GM12891 (cell line): ENCODE data around the gene PGM3.

Experiments
- PAX5 ChIP-seq: IDR thresholded peaks from 2 replicates; pipeline ENCODE4 v1.6.1; 2011; ENCODE audit warnings: low read length, moderate library complexity, mild to moderate bottlenecking; ENCODE audit not compliant: insufficient read depth, severe bottlenecking
- POLR2A ChIP-seq: IDR thresholded peaks from 2 replicates; pipeline ENCODE4 v1.6.1; 2011; ENCODE audit warnings: low read depth, low read length, control low read depth
- POLR2AphosphoS5 ChIP-seq: IDR thresholded peaks from 2 replicates; pipeline ENCODE4 v1.6.1; 2011; ENCODE audit warnings: low read depth, low read length, control low read depth
- POU2F2 ChIP-seq: IDR thresholded peaks from 2 replicates; pipeline ENCODE4 v1.6.1; 2011; ENCODE audit warnings: low read depth, mild to moderate bottlenecking, control low read depth, low read length, moderate library complexity
- SPI1 ChIP-seq: IDR thresholded peaks from 2 replicates; pipeline ENCODE4 v1.6.1; 2011; ENCODE audit warnings: low read depth, low read length, control low read depth
- TAF1 ChIP-seq: IDR thresholded peaks from 2 replicates; pipeline ENCODE4 v1.6.1; 2011; ENCODE audit warnings: low read depth, low read length, control low read depth

DNA sequence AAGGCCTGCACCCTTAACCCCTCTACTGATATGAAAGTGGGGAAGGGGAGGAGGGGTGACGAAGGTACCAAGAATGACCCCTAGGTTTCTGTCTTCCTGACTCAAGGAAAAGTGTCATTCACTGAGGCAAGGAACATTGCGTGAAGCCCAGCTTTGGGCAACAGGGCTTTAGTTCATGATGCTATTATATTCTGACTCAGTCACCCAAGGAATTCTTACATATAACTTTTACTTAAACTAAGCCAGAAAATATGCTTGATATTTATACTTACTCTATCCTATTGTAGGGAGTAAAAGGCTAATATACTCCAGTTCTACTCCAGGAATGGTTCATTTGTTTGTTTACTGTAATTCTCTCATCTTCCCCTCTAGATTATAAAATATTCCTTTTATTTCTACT lies 65.1 kb downstream of the PGM3 start:
- TF ChIP-seq POLR2AphosphoS5 = no peak
- TF ChIP-seq POLR2A = no peak
- TF ChIP-seq SPI1 = no peak
- TF ChIP-seq POU2F2 = no peak
- TF ChIP-seq PAX5 = no peak
- no peak for TF ChIP-seq TAF1
